NCI-H2081 (cell line): ENCODE measurements around the gene PARN.
"Not testable (repeated sequence)": the region's sequence is repeated elsewhere in the genome, so short reads cannot be mapped to it uniquely, and the experiment has no call there.

Source experiments
- DNase-seq, 2 experiments: peaks; one replicate each; lab custom pipeline; 2025; lab: John Stamatoyannopoulos, UW

PARN gene

GRCh38 chr16:14472357-14472756 is 157.7 kb downstream of the PARN start:
- no peak for DNase-seq

DNA sequence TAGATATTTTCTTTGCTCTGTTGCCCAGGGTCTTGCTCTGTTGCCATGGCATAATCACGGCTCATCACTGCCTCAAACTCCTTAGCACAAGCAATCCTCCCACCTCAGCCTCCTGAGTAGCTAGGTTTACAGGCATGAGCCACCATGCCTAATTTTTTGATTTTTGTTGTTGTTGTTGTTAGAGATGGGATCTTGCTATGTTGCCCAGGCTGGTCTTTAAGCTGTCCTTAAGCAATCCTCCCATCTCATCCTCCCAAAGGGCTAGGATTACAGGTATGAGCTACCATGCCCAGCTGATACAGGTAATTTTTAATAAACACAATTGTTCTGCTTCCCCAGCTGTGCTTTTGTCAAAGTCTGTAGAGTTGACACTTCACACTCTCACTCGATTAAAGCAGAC is 159.3 kb downstream of the PARN start:
- DNase-seq, result no peak

- DNase-seq, result no peak
Observed at GRCh38 chr16:14465799-14466198, 164.3 kb downstream of the PARN start.

GRCh38 chr16:14464796-14465195 is 165.3 kb downstream of the PARN start:
- no peak for DNase-seq

DNA sequence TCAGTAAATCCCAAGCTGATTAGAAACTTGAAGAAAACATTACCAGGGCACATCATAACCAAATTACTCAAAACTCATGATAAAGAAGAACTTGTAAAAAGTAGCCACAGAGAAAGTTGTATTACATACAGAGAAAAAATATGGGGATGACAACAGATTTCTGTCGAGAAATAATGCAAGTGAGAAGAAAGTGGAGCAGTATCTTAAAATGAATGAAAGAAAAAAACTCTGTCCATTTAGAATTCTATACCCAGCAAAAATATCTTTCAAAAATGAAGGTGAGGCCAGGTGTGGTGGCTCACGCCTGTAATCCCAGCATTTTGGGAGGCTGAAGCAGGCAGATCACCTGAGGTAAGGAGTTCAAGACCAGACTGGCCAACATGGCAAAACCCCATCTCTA is 165.9 kb downstream of the PARN start:
- DNase-seq, result no peak

DNA sequence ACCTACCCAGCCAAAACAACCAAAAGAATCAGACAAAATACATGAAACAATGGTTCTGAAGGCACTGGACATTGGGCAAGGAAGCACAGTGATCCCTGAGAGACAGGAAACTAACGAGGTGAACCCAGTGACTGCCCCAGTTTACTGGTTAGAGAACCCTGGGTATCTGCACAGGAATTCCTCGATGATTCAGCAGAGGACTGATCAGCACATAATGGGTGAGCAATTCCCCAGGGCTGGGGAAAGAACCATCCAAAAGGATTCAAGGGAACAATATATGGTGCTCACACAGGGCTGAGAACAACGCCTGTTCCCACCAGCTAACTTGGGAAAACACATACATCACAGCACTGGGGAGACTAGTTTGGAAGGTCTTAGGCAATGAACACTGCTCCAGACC is 167.2 kb downstream of the PARN start:
- DNase-seq, result no peak

DNA sequence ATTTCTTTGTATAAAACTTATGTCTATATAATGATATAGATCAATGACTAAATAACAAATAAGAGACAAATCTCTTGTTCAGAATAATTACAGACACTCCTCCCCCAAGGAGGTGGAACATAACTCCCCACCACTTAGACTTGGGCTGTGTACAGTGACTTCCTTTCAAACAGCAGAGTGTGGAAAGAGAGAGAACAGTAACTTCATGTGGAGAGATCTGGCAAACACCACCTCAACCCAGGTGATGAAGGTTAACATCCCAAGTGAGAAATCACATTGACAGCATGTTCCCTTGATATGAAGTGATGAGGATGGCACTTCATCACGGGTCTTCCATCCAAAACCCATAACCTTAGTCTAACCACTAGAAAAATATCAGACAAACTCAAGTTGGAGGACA is 169.3 kb downstream of the PARN start:
- DNase-seq, result no peak

- DNase-seq, result no peak
Observed at GRCh38 chr16:14458576-14458975, 171.5 kb downstream of the PARN start.

GRCh38 chr16:14456793-14457481 is 173.1 kb downstream of the PARN start:
- DNase-seq, result no peak

DNA sequence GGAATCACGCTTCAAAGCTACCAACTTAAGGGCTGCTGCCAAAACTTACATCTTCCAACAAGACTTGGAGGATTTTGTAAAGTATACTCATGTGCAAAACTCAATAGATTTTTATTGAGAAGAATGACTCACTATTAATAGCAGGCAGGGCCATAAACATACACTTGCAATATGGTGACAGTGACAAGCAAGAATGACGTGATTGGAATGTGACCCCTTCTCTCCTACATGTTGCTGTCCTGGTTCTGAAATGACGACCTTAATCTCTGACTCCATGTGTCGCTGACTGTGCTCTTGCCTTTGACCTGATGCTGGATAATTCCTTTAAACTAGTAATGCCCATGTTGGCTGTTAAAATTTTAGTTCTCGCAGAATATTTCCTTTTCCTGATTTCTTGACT is 174.5 kb downstream of the PARN start:
- no peak for DNase-seq

- DNase-seq, result no peak
Observed at GRCh38 chr16:14454391-14454790, 175.7 kb downstream of the PARN start.

GRCh38 chr16:14452066-14452465 is 178.0 kb downstream of the PARN start:
- DNase-seq, result no peak

DNA sequence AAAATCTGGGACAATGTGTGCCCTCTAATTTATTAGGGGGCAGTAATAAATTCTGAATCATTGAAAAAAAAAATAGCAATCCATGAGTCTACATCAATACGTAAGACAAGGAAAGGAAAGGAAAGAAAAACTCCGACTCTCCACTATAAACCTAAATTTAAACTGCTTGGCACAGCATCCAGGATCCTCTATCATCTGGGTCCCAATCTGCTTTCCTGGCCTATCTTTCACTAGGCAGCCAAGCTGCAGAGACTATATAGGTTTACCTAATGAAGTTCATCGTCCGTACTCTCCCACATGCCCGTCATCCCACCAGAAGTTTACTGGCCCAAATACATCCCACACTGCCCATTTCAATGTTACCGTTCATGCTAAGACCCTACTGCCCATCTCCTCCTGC is 179.2 kb downstream of the PARN start:
- no peak for DNase-seq

- no peak for DNase-seq
Observed at GRCh38 chr16:14449790-14450480, 180.1 kb downstream of the PARN start.

GRCh38 chr16:14449334-14449733 is 180.7 kb downstream of the PARN start:
- no peak for DNase-seq

DNA sequence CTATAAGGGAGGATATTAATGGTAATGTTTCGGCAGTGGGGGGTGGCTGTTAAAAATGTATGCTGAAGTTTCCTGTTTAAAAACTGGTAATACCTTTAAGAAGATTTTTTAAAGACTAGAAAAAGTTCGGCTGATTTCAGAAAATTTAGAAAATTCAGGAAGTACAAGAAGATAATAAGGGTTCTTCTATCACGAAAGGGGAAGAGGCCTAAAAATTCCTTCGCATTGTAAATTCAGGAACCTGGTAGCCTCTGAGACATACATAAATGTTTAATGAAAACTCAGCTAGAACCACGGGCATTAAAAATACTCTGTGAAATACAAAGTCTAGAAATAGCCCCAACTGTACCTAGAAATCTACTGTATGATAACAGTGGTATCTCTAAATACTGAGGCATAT is 181.2 kb downstream of the PARN start:
- DNase-seq, result no peak

DNA sequence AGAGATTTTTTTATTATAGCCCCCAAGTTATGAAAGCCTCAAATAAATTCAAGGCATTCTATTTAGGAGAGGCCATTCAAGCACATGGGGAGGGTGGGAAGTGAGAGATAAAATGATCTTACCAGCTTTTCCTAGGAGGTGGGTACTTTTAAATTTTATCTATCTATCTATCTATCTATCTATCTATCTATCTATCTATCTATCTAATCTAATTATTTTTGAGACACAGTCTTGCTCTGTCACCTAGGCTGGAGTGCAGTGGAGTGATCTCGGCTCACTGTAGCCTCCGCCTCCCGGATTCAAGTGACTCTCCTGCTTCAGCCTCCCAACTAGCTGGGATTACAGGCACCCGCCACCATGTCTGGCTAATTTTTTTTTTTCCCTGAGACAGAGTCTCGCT is 182.3 kb downstream of the PARN start:
- no peak for DNase-seq

DNA sequence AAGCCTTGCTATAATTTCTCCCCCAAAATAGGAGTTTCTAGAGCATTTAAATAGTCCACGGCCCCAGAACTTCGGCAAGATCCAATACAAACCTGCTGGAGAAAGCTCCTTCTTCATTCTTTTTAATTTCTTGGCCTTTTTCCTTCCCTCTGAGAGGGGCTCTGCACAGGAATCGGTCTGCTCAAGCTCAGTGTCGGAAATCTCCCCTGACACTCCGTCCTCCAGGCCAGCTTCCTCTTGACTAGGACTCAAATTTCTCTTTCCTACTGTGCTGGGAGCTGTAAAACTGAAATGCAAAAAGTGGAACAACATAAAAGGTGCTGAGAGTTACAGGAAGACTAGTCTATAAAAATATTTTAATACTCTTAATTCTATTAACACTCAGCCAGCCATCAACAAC is 183.3 kb downstream of the PARN start:
- DNase-seq, result no peak

DNA sequence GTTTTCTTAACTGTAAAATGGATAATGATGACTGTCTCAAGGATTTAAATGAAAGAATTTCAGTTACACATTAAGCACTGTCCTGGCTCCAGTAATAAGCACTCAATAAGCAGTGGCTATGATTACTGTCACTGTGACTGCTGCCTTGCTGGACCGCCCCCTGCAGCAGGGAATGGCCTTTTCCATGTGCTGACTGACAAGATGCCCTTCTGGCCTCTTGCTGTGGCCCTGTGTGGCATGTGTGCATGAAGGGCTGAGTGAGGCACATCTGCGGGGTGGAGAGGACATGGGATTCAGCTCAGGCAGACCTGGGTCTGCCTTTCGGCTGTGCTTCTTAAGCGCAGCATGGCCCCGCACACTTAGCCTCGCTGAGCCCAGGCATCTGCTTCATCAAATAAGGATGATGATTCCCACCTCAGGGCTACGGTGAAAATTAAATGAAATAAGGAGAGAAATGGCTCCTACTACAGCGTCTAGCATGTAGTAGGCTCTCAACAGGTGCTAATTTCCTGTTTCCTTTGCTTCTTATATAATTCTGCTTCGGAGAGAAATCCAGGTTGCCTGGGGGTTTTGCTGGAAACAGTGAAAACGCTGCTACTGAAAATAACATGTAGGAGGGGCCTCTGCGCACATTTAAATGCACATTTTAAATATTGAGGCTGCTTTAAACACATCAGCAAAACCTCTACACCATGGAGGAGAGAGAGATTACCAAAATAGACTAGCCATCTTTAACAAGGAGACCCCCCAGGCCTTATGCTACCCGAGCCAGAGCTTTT is 183.9 kb downstream of the PARN start:
- no peak for DNase-seq

DNA sequence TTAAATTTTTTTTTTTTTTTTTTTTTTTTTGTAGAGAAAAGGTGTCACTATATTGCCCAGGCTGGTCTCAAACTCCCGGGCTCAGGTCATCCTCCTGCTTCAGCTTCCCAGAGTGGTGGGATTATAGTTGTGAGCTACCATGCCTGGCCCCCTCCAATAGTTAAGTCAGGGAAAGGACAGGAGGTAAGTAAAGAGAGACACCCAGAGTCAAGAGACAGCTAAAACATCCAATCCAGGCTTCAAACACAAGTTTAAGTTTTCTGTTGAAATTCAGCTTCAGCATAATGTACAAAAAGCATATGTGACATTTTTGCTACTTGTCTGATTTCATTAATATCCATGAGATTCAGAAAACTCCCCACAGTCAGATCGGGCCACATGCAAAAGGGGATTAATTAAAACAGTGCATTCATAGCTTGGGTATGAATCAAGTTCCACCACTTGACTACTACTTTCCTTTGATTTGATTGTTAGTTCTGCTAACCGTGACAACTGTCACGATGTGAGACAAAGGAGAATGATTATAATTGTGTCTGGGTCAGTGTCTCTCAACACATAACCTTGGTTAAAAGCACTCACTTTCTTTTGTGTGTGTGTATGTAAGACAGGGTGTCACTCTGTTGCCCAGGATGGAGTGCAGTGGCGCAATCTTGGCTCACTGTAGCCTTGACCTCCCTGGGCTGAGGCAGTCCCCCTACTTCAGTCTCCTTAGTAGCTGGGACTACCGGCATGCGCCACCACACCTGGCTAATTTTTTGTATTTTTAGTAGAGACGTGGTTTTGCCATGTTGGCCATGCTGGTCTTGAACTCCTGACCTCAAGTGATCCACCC is 184.9 kb downstream of the PARN start:
- no peak for DNase-seq

DNA sequence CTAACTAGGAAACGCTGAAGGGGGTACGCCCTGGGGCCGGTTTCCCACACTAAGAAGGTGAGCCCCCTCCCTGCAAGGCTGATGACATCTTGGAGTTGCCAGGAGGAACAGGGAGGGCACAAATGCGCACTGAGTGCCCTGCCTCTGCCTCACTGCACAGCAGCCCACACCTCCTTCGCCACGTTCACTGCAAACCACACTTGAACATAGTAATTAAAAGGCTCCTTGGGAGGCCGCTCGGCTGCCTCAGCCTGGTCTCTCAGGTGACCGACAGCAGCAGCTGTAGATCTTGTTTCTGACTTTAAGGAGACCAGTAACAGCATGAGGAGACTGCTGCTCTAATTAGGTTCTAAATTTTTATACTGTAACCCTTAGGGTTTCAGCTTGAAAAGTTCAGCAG is 188.5 kb downstream of the PARN start:
- not testable (repeated sequence) for DNase-seq

GRCh38 chr16:14438256-14438655 is 191.8 kb downstream of the PARN start:
- DNase-seq, result peak in 1 of 2 experiments; percentile 49
